GM21528 (cell line): ENCODE results near the gene CDK2AP2.

Source experiments
- ATAC-seq: cut with Tn5 transposase; IDR thresholded peaks from one replicate; pipeline ENCODE4 v1.9.1; 2021; ENCODE audit warnings: mild to moderate bottlenecking, moderate library complexity; ENCODE audit not compliant: unreplicated experiment, low FRiP score

CDK2AP2 gene

GRCh38 chr11:67504005-67504949 lies 3.7 kb downstream of the CDK2AP2 start:
- no peak for ATAC-seq

- no peak for ATAC-seq
Observed at GRCh38 chr11:67503119-67504004, 4.6 kb downstream of the CDK2AP2 start.

GRCh38 chr11:67502328-67502979 lies 5.5 kb downstream of the CDK2AP2 start:
- ATAC-seq = no peak

GRCh38 chr11:67501854-67502253 lies 6.1 kb downstream of the CDK2AP2 start:
- no peak for ATAC-seq

GRCh38 chr11:67500831-67501715 lies 6.9 kb downstream of the CDK2AP2 start:
- ATAC-seq = no peak

- ATAC-seq = no peak
Observed at GRCh38 chr11:67500484-67500821, 7.5 kb downstream of the CDK2AP2 start.

GRCh38 chr11:67499808-67500483 lies 8.0 kb downstream of the CDK2AP2 start:
- ATAC-seq = no peak

- ATAC-seq = no peak
Observed at GRCh38 chr11:67498544-67498972, 9.4 kb downstream of the CDK2AP2 start.

GRCh38 chr11:67497656-67498291 lies 10.2 kb downstream of the CDK2AP2 start:
- ATAC-seq = no peak

- ATAC-seq = no peak
Observed at GRCh38 chr11:67496113-67496512, 11.8 kb downstream of the CDK2AP2 start.

GRCh38 chr11:67495234-67496005 lies 12.5 kb downstream of the CDK2AP2 start:
- no peak for ATAC-seq

- ATAC-seq = no peak
Observed at GRCh38 chr11:67494371-67495233, 13.4 kb downstream of the CDK2AP2 start.

- ATAC-seq = no peak
Observed at GRCh38 chr11:67493548-67494370, 14.2 kb downstream of the CDK2AP2 start.

- ATAC-seq = no peak
Observed at GRCh38 chr11:67492801-67493547, 15.0 kb downstream of the CDK2AP2 start.

- ATAC-seq = no peak
Observed at GRCh38 chr11:67492069-67492727, 15.8 kb downstream of the CDK2AP2 start.
